HEK293 (cell line): ENCODE measurements around the gene NCOA3.
A peak's percentile ranks its signal among the peaks of the same experiment; 100 is the strongest.

Source experiments
- CTCF ChIA-PET: fragments of 350-600 bp; formaldehyde crosslinking; extraction: SDS; loops from one replicate; lab custom pipeline; 2021; ENCODE audit warnings: antibody characterized with exemption; lab: Yijun Ruan, JAX
- POLR2A ChIA-PET: fragments of 300-600 bp; formaldehyde crosslinking; extraction: SDS; loops from one replicate; lab custom pipeline; 2020; ENCODE audit warnings: antibody characterized with exemption, inconsistent platforms; lab: Yijun Ruan, JAX
- H3K27ac ChIP-seq: fragments of 200-500 bp; sonication (Bioruptor generic); 2 replicates; pipeline ENCODE4 v1.5.1; 2014; ENCODE audit warnings: low read depth, low read length, control low read depth, inconsistent platforms; ENCODE audit errors: extremely low read depth
- H3K36me3 ChIP-seq, 2 experiments: fragments of 200-500 bp in 1 of 2; sonication (Bioruptor generic) in 1 of 2; 1 replicate in 1 of 2; 2 replicates in 1 of 2; pipeline ENCODE4 v1.5.1; 2014 to 2017; ENCODE audit warnings: inconsistent platforms in 2 of 2, low read length in 2 of 2; ENCODE audit not compliant: control insufficient read depth in 2 of 2, insufficient read depth in 1 of 2
- H3K4me1 ChIP-seq: fragments of 200-500 bp; sonication (Bioruptor generic); 2 replicates; pipeline ENCODE4 v1.5.1; 2014; ENCODE audit warnings: mild to moderate bottlenecking, low read length, inconsistent platforms; ENCODE audit not compliant: control insufficient read depth, insufficient read depth
- H3K4me3 ChIP-seq: 2 replicates; pipeline ENCODE4 v1.5.1; 2011; ENCODE audit warnings: low read depth, mild to moderate bottlenecking, control low read depth, low read length, moderate library complexity
- H3K9me3 ChIP-seq: fragments of 200-500 bp; sonication (Bioruptor generic); 2 replicates; pipeline ENCODE4 v1.5.1; 2014; ENCODE audit warnings: low read depth, low read length, inconsistent platforms; ENCODE audit not compliant: control insufficient read depth, insufficient read depth
- FEZF1 ChIP-seq: fragments of 450-650 bp; formaldehyde crosslinking; IDR thresholded peaks from 2 replicates; pipeline ENCODE4 v1.5.1; 2016; ENCODE audit warnings: missing biosample characterization, missing genetic modification characterization
- IKZF3 ChIP-seq: fragments of 450-650 bp; IDR thresholded peaks from 2 replicates; pipeline ENCODE4 v1.5.0; 2018; ENCODE audit warnings: missing biosample characterization, mild to moderate bottlenecking, missing genetic modification characterization, moderate library complexity
- KLF7 ChIP-seq: fragments of 450-650 bp; formaldehyde crosslinking; IDR thresholded peaks from 2 replicates; pipeline ENCODE4 v1.5.1; 2016; ENCODE audit warnings: missing biosample characterization, missing genetic modification characterization, borderline replicate concordance
- OSR2 ChIP-seq: fragments of 450-650 bp; formaldehyde crosslinking; IDR thresholded peaks from 2 replicates; pipeline ENCODE4 v1.5.1; 2016; ENCODE audit warnings: missing biosample characterization, missing genetic modification characterization
- PRDM1 ChIP-seq: fragments of 450-650 bp; formaldehyde crosslinking; IDR thresholded peaks from 2 replicates; pipeline ENCODE4; 2016; ENCODE audit warnings: missing biosample characterization, missing genetic modification characterization
- PRDM6 ChIP-seq: fragments of 450-650 bp; formaldehyde crosslinking; IDR thresholded peaks from 2 replicates; pipeline ENCODE4 v1.5.1; 2017; ENCODE audit warnings: missing biosample characterization, missing genetic modification characterization
- REST ChIP-seq: fragments of 450-650 bp; formaldehyde crosslinking; IDR thresholded peaks from 2 replicates; pipeline ENCODE4 v1.5.1; 2016; ENCODE audit warnings: missing biosample characterization, missing genetic modification characterization
- SETDB1 ChIP-seq: IDR thresholded peaks from one replicate; pipeline ENCODE4 v1.6.1; 2017; ENCODE audit warnings: mild to moderate bottlenecking, low read length, moderate library complexity, mixed read lengths; ENCODE audit not compliant: insufficient read length
- TSHZ1 ChIP-seq: fragments of 450-650 bp; formaldehyde crosslinking; IDR thresholded peaks from 2 replicates; pipeline ENCODE4 v1.5.1; 2016; ENCODE audit warnings: missing biosample characterization, missing genetic modification characterization, borderline replicate concordance
- YY2 ChIP-seq: fragments of 450-650 bp; formaldehyde crosslinking; IDR thresholded peaks from 2 replicates; pipeline ENCODE4 v1.5.1; 2016; ENCODE audit warnings: missing biosample characterization, missing genetic modification characterization
- ZBTB44 ChIP-seq: fragments of 450-650 bp; IDR thresholded peaks from 2 replicates; pipeline ENCODE4 v1.5.1; 2018; ENCODE audit warnings: missing biosample characterization, mild to moderate bottlenecking, missing genetic modification characterization
- ZBTB6 ChIP-seq: fragments of 450-650 bp; formaldehyde crosslinking; IDR thresholded peaks from 2 replicates; pipeline ENCODE4 v1.5.1; 2017; ENCODE audit warnings: missing biosample characterization, missing genetic modification characterization
- ZFP3 ChIP-seq: fragments of 450-650 bp; formaldehyde crosslinking; IDR thresholded peaks from 2 replicates; pipeline ENCODE4 v1.5.1; 2016; ENCODE audit warnings: low read depth, missing biosample characterization, missing genetic modification characterization
- ZNF155 ChIP-seq: fragments of 450-650 bp; formaldehyde crosslinking; IDR thresholded peaks from 2 replicates; pipeline ENCODE4 v1.5.1; 2016; ENCODE audit warnings: missing biosample characterization, missing genetic modification characterization
- ZNF23 ChIP-seq: fragments of 450-650 bp; formaldehyde crosslinking; IDR thresholded peaks from 2 replicates; pipeline ENCODE4 v1.5.1; 2016; ENCODE audit warnings: missing biosample characterization, missing genetic modification characterization, borderline replicate concordance
- ZNF324 ChIP-seq: fragments of 450-650 bp; formaldehyde crosslinking; IDR thresholded peaks from 2 replicates; pipeline ENCODE4 v1.5.1; 2016; ENCODE audit warnings: missing biosample characterization, missing genetic modification characterization
- ZNF544 ChIP-seq: fragments of 450-650 bp; formaldehyde crosslinking; IDR thresholded peaks from 2 replicates; pipeline ENCODE4 v1.5.0; 2017; ENCODE audit warnings: missing biosample characterization, missing genetic modification characterization
- ZXDB ChIP-seq: fragments of 450-650 bp; formaldehyde crosslinking; IDR thresholded peaks from 2 replicates; pipeline ENCODE4 v1.5.1; 2016; ENCODE audit warnings: missing biosample characterization, missing genetic modification characterization

The NCOA3 gene

GRCh38 chr20:47527004-47527800 is 25.5 kb downstream of the NCOA3 start:
- H3K4me1 ChIP-seq = peaks cover 9% of the 10 kb centered on the region
- H3K4me3 ChIP-seq = no peak overlapping the region
- no peaks in the 10 kb centered on the region for H3K9me3 ChIP-seq
- no peaks in the 10 kb centered on the region for H3K36me3 ChIP-seq
- H3K27ac ChIP-seq = no peak overlapping the region
- ChIA-PET CTCF (interaction anchor here (1.0 to 1.3 kb wide), 3 partner anchors 14 to 94 kb away, joined by 3 read pairs; no protein-coding TSS in a partner anchor), POLR2A (interaction anchor here (1.0 kb wide), 1 partner anchor 25 kb away, joined by 3 read pairs; the partner anchor contains the start of gene NCOA3)
- TF ChIP-seq ZFP3 (tag by site-specific recombination) (no peak), SETDB1 (peak; percentile 96)

GRCh38 chr20:47529840-47530239 is 28.2 kb downstream of the NCOA3 start:
- Histone ChIP-seq H3K27ac (no peak overlapping the region), H3K36me3 (no peaks in the 10 kb centered on the region), H3K4me3 (no peak overlapping the region), H3K9me3 (no peaks in the 10 kb centered on the region), H3K4me1 (peaks cover 9% of the 10 kb centered on the region)
- CTCF ChIA-PET = no interaction called here
- TF ChIP-seq ZBTB44 (peak; percentile 98), PRDM6 (peak; percentile 72), FEZF1 (tag by site-specific recombination) (peak; percentile 44; the same call in 1 of the 2 replicates), ZBTB6 (tag by site-specific recombination) (no peak), ZNF324 (tag by site-specific recombination) (no peak), OSR2 (tag by site-specific recombination) (peak; percentile 63), IKZF3 (tag by site-specific recombination) (peak; percentile 14; the same call in 1 of the 2 replicates), ZXDB (tag by site-specific recombination) (peak; percentile 25; the same call in 1 of the 2 replicates), REST (tag by site-specific recombination) (no peak)
- POLR2A ChIA-PET = interaction anchor here (1.4 kb wide), 1 partner anchor 28 kb away, joined by 7 read pairs; the partner anchor contains the start of gene NCOA3

- no peaks in the 10 kb centered on the region for H3K36me3 ChIP-seq
- H3K27ac ChIP-seq = no peak overlapping the region
- CTCF ChIA-PET = interaction anchor here (0.5 kb wide), 1 partner anchor 11 kb away, joined by 3 read pairs; no protein-coding TSS in a partner anchor
- H3K9me3 ChIP-seq = no peaks in the 10 kb centered on the region
- POLR2A ChIA-PET = interaction anchor here (0.7 kb wide), 1 partner anchor 13 kb away, joined by 3 read pairs; no protein-coding TSS in a partner anchor
- H3K4me3 ChIP-seq = no peak overlapping the region
- H3K4me1 ChIP-seq = peaks cover 9% of the 10 kb centered on the region
- TF ChIP-seq KLF7 (tag by site-specific recombination) = no peak
- no peak for TF ChIP-seq YY2 (tag by site-specific recombination)
- TF ChIP-seq ZNF544 (tag by site-specific recombination) = no peak
- TF ChIP-seq ZNF155 = no peak
- TF ChIP-seq PRDM1 (tag by site-specific recombination) = peak; percentile 36; the same call in 1 of the 2 replicates
- TF ChIP-seq ZNF23 = no peak
- TF ChIP-seq TSHZ1 (tag by site-specific recombination) = no peak
Observed at GRCh38 chr20:47531458-47531857, 29.8 kb downstream of the NCOA3 start.
